ENCODE data around the gene SEPTIN5.

Gene SEPTIN5

DNA sequence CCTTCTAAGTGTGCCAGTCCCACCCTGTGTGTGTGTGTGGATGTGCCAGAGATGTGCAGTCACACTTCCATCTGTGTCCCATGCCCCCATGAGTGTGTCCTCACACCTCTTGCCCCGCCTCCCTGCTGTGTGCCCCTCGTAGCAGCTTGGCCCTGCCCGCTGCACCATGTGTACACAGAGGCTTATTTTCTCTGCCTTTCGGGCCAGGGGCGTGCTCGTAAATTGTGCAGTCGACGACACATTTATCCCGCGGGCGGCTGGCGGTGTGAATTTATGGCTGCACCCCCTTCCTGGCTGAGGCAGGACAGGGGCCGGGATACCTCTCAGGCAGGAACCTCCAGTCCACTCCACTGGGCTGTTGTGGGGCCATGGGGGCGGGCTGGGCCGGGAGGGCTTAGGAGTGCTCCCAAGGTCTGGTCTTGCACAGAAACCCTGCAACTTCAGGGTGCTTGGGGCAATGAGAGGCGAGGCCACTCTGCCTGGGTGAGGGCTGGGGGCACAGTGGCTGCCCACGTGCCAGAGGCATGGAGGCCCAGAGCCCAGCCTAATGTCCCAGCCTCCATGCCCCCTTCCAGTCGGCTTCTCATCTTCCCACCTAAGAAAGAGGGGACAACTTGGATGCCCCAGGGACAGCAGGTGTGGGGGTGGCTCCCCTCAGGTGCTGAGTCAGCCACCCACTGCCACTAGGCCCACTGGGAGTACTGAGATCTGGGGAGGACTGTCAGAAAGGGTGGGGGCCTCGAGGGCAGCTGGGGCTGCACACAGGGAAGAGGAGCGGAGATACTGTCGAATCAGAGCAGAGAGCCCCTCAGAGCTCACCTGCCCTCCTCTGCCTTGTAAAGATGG lies 21.6 kb downstream of the SEPTIN5 start:
- Histone ChIP-seq H3K4me3 (ENCODE audit: low read depth, low read length) (no peak overlapping the region), H3K27ac (no peak overlapping the region), H3K27me3 (ENCODE audit: insufficient read depth, low read depth, severe bottlenecking) (no peaks in the 10 kb centered on the region), H3K9me3 (ENCODE audit: severe bottlenecking) (no peaks in the 10 kb centered on the region), H3K36me3 (no peaks in the 10 kb centered on the region)
- TF ChIP-seq, protein P1, sequence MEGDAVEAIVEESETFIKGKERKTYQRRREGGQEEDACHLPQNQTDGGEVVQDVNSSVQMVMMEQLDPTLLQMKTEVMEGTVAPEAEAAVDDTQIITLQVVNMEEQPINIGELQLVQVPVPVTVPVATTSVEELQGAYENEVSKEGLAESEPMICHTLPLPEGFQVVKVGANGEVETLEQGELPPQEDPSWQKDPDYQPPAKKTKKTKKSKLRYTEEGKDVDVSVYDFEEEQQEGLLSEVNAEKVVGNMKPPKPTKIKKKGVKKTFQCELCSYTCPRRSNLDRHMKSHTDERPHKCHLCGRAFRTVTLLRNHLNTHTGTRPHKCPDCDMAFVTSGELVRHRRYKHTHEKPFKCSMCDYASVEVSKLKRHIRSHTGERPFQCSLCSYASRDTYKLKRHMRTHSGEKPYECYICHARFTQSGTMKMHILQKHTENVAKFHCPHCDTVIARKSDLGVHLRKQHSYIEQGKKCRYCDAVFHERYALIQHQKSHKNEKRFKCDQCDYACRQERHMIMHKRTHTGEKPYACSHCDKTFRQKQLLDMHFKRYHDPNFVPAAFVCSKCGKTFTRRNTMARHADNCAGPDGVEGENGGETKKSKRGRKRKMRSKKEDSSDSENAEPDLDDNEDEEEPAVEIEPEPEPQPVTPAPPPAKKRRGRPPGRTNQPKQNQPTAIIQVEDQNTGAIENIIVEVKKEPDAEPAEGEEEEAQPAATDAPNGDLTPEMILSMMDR (IDR thresholded peaks at IDR 0.05; ENCODE audit: low read depth, low read length): no peak
- no peak for DNase-seq

DNA sequence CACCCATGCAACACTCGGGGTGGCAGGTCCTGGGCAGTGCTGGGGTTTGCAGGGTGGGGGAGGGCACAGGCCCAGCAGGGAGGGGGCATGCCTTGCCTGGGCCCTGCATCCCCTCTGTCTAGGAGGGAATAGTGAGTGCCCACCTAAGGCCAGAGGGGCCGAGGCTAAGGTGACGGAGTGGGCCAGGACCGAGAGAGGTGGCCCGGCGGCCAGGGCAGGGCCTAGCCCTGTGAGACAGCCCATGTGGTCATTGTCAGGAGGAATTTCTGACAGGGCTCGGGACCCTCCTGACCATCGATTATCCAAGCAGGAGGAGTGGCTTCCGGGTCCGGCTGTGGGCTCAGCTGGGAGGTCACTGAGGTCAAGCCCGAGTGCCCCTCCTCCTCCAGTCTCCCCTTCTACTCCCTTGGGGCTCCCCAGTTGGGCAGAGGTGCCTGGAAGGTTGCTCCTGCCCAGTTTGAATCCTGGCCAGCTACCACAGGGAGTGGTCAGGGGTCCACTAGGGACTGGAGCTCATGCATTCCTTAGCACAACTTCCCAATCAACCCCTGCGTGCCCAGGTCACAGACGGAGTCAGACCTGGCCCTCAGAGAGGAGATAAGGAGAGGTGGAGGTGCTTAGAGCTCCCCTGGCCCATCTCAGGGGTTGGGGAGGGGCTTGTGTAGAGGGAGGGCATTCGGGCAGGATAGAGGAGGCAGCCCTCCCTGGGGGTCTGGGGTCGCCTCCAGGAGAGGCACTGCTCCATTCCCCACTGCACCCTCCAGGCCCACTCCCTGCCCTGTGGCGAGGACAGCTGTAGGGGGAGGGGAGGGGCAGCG lies 23.8 kb downstream of the SEPTIN5 start:
- Histone ChIP-seq H3K36me3 (no peaks in the 10 kb centered on the region), H3K4me3 (ENCODE audit: low read depth, low read length) (no peak overlapping the region), H3K27me3 (ENCODE audit: insufficient read depth, low read depth, severe bottlenecking) (no peaks in the 10 kb centered on the region), H3K27ac (no peak overlapping the region), H3K9me3 (ENCODE audit: severe bottlenecking) (no peaks in the 10 kb centered on the region)
- no peak for DNase-seq
- TF ChIP-seq, protein P1 (IDR thresholded peaks at IDR 0.05; ENCODE audit: low read depth, low read length): no peak

DNA sequence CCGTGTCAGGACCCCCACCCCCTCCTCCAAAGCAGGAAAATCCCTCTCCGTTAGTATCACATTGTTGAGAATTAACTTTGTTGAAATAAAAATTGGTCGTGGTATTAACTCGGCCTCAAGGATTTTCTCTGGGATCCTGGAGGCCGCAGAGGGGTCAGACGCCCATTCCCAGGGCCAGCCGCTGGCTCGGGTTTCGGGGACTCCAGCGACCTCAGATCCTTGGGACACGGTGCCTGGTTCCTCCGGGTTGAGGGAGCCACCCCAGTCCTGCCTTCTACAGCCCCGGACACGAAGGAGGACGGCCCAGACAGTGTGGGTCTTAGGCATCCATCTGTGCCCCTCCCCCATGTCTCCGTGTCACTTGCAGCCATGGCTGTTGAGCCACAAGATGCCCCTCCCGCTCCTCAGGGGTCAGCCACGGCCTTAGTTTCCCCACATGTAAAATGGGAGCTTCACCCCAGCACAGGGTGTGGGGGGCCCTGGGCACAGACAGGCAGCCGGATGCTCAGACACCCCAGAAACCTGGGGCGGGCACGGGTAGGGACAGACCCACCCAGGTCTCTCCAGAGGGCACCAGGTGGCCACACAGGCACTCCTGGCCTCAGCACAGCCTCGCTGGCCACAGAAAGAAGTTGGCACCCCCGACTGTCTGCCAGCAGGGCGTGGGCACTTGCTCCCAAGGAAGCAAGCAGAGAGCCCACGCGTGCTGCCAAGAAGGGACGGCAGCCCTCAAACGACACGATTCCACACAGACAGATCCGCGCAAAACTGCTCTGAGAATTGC lies 24.6 kb downstream of the SEPTIN5 start:
- Histone ChIP-seq H3K9me3 (ENCODE audit: severe bottlenecking) (no peaks in the 10 kb centered on the region), H3K27me3 (ENCODE audit: insufficient read depth, low read depth, severe bottlenecking) (no peaks in the 10 kb centered on the region), H3K36me3 (no peaks in the 10 kb centered on the region), H3K27ac (no peak overlapping the region), H3K4me3 (ENCODE audit: low read depth, low read length) (no peak overlapping the region)
- TF ChIP-seq, protein P1 (IDR thresholded peaks at IDR 0.05; ENCODE audit: low read depth, low read length): no peak
- DNase-seq: peak; percentile 44

DNA sequence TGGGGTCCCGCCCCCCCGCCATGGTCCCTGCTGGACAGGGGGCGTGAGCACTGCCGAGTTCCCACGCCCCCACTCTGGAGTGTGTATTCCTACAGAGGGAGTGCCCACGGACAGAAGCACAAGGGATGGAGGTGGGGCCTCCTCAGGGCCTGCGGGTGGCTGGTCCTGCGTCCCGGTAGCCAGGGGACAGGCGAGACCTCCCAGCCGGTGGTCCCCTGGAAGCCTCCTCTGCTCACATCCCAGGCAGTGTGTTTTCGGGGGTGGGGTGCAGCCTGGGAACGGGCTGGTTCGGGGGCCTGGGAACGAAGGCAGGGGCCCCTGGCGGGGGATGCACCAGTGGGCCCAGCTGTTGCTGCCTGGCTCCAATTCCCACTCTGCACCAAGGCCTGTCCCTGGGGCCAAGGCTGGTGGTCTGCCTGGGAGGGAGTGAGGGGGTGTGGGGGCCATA lies 25.2 kb downstream of the SEPTIN5 start:
- Histone ChIP-seq H3K27ac (no peak overlapping the region), H3K27me3 (ENCODE audit: insufficient read depth, low read depth, severe bottlenecking) (no peaks in the 10 kb centered on the region), H3K4me3 (ENCODE audit: low read depth, low read length) (no peak overlapping the region), H3K36me3 (no peaks in the 10 kb centered on the region), H3K9me3 (ENCODE audit: severe bottlenecking) (no peaks in the 10 kb centered on the region)
- TF ChIP-seq, protein P1 (IDR thresholded peaks at IDR 0.05; ENCODE audit: low read depth, low read length): no peak
- DNase-seq: no peak

DNA sequence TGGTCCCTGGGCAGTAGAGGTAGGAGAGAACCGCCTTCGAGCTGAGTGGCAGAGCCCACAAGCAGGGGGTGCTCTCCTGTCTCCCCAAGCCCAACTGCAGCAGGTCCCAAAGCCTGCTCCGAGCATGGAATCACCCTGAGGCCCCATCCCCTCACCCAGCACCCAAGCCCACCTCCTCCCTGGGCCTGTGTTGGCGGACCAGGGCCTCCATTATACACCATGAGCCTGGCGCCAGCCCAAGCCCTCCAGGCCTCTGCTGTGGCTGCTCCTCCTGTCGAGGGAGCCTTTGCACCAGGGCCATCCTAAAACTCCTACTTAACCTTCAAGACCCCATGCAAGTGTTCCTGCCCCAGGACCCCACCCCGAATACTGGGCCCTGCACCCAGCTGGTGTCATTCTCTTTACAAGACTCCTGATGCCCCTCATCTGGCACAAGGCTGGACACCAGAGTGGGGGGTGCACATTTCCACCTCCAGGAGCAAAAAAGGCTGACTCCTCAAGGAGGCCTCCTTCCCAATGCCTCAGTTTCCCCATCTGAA lies 25.7 kb downstream of the SEPTIN5 start:
- TF ChIP-seq, protein P1 (IDR thresholded peaks at IDR 0.05; ENCODE audit: low read depth, low read length): no peak
- no peak overlapping the region for H3K27ac ChIP-seq
- H3K4me3 ChIP-seq (ENCODE audit: low read depth, low read length): no peak overlapping the region
- no peaks in the 10 kb centered on the region for H3K27me3 ChIP-seq (ENCODE audit: insufficient read depth, low read depth, severe bottlenecking)
- H3K9me3 ChIP-seq (ENCODE audit: severe bottlenecking): no peaks in the 10 kb centered on the region
- H3K36me3 ChIP-seq: no peaks in the 10 kb centered on the region
- no peak for DNase-seq
